Lung (tissue), 12 donors: Measurements from ENCODE around the gene SLC35F2. TPM values are rescaled to one million over a fixed set of nuclear protein-coding genes. Genes with fewer than 3 reads are reported as not detected.

ENCODE experiments used
- ATAC-seq: fragments of 200-7000 bp; cut with Tn5 transposase; one replicate; pipeline ENCODE4 v1.9.1; 2020; ENCODE audit warnings: moderate number of reproducible peaks; ENCODE audit not compliant: insufficient read depth, low FRiP score
- DNase-seq, 3 donors: peaks; one replicate each; pipeline ENCODE4 v3.0.0-alpha.2; 2013 to 2017
- H3K27ac ChIP-seq, 2 donors: one replicate each; pipeline ENCODE4 v1.5.1; 2013; ENCODE audit warnings: mild to moderate bottlenecking in 2 of 2, moderate library complexity in 2 of 2, control low read depth in 1 of 2, inconsistent platforms in 1 of 2, low read depth in 1 of 2, low read length in 1 of 2
- H3K27me3 ChIP-seq, 3 donors: one replicate each; pipeline ENCODE4 v1.5.1; 2013; ENCODE audit warnings: low read length in 2 of 3; ENCODE audit not compliant: control insufficient read depth in 3 of 3, insufficient read depth in 3 of 3
- H3K36me3 ChIP-seq, 4 donors: one replicate each; pipeline ENCODE4 v1.5.1; 2013; ENCODE audit warnings: low read length in 4 of 4, mild to moderate bottlenecking in 1 of 4, moderate library complexity in 1 of 4; ENCODE audit not compliant: control insufficient read depth in 4 of 4, insufficient read depth in 4 of 4
- H3K4me1 ChIP-seq, 5 donors: one replicate each; pipeline ENCODE4 v1.5.1; 2013; ENCODE audit warnings: low read length in 5 of 5, mild to moderate bottlenecking in 2 of 5, moderate library complexity in 1 of 5; ENCODE audit not compliant: control insufficient read depth in 5 of 5, insufficient read depth in 5 of 5
- H3K4me3 ChIP-seq: one replicate; pipeline ENCODE4 v1.5.1; 2013; ENCODE audit warnings: mild to moderate bottlenecking, control low read depth, moderate library complexity
- H3K9ac ChIP-seq, 2 donors: one replicate each; pipeline ENCODE4 v1.5.1; 2013; ENCODE audit warnings: low read length in 2 of 2, control low read depth in 1 of 2; ENCODE audit not compliant: insufficient read depth in 1 of 2
- H3K9me3 ChIP-seq, 4 donors: one replicate each; pipeline ENCODE4 v1.5.1; 2013; ENCODE audit warnings: low read length in 3 of 4, mild to moderate bottlenecking in 1 of 4, moderate library complexity in 1 of 4; ENCODE audit not compliant: control insufficient read depth in 4 of 4, insufficient read depth in 3 of 4
- CTCF ChIP-seq: IDR thresholded peaks from 2 replicates; pipeline ENCODE4 v1.5.1; 2012; ENCODE audit warnings: mild to moderate bottlenecking; ENCODE audit errors: control extremely low read depth, extremely low read depth
- WGBS, 2 donors: extraction: QIAGEN DNeasy Blood & Tissue Kit; methylation state at CpG; one replicate each; pipeline ENCODE4 v1.1.7; 2013; 5-methylcytosine and 5-hydroxymethylcytosine counted together
- polyA plus RNA-seq, 2 donors: library from polyadenylated mRNA; stranded (reverse); fragments of 200-250 nt; gene quantifications; one replicate each; pipeline ENCODE4 v1.2.1, GENCODE V29; 2013
- total RNA-seq, 2 donors: library from RNA; depleted of rRNA in 1 of 2; stranded (reverse); fragments of >200 nt in 1 of 2; gene quantifications; one replicate each; pipeline ENCODE4 v1.2.1, GENCODE V29; 2014 to 2021
- donor health status: control.
- donor health status: control.
- donor health status: Bipolar disorder and iron deficiency.
- donor health status: healthy.
- donor health status: DM: yes; HTN: yes; CAD: no.

Gene SLC35F2
- total and polyA plus RNA-seq, 4 donors, result 5.1 to 15.7 (median 5.8) TPM

- H3K36me3 ChIP-seq, result no peaks in the 10 kb centered on the region
These were observed 59.2 kb downstream of the SLC35F2 start for GRCh38 chr11:107799218-107799859.

DNA sequence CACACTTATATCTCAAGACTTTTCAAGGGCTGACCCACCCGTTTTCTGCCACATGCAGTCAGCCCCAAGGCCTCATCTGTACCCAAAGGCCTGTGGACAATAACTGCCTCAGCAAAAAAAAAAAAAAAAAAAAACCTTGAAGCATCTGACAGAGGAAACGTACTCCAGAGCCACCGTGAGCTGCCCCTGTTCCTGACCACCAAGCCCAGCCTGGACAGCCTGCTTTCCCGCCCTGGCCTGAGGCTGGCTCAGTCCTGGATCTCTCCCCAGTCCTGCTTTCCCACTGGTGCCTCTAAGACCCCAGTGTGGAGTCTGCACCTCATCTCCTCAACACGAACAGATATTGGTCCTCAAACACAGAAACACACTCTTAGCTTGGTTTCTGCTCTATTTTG, 66.5 kb downstream of the SLC35F2 start:
- Histone ChIP-seq H3K27me3 (no peaks in the 10 kb centered on the region), H3K9ac (no peak overlapping the region), H3K4me3 (no peak overlapping the region), H3K4me1 (no peaks in the 10 kb centered on the region), H3K27ac (no peak overlapping the region), H3K36me3 (peaks cover 0 to 2% (median 0%) of the 10 kb centered on the region in 4 donors), H3K9me3 (no peaks in the 10 kb centered on the region)
- no peak for TF ChIP-seq CTCF
- 84 to 86% methylated on average over 5 of the region's 5 CpGs for WGBS, 2 donors
- no peak for DNase-seq
- ATAC-seq, result no peak

More at GRCh38 chr11:107799218-107799859, 59.2 kb downstream of the SLC35F2 start:
- ATAC-seq (peak; percentile 87), DNase-seq (peak; percentile 37 to 70 (median 57))
- no peaks in the 10 kb centered on the region for H3K4me1 ChIP-seq
- TF ChIP-seq CTCF, result peak; percentile 75
- H3K27ac ChIP-seq, result no peak overlapping the region
- no peaks in the 10 kb centered on the region for H3K27me3 ChIP-seq
- no peak overlapping the region for H3K9ac ChIP-seq
- no peaks in the 10 kb centered on the region for H3K9me3 ChIP-seq
- WGBS, 2 donors, result 71 to 78% methylated on average over 12 of the region's 12 CpGs
- H3K4me3 ChIP-seq, result no peak overlapping the region

GRCh38 chr11:107791343-107792048, 67.1 kb downstream of the SLC35F2 start:
- Histone ChIP-seq H3K36me3 (peaks cover 0 to 2% (median 0%) of the 10 kb centered on the region in 4 donors), H3K27ac (no peak overlapping the region), H3K4me1 (no peaks in the 10 kb centered on the region), H3K4me3 (no peak overlapping the region), H3K9me3 (no peaks in the 10 kb centered on the region), H3K27me3 (no peaks in the 10 kb centered on the region), H3K9ac (no peak overlapping the region)
- no peak for DNase-seq
- no peak for ATAC-seq
- 70 to 78% methylated on average over 10 of the region's 10 CpGs for WGBS, 2 donors
- no peak for TF ChIP-seq CTCF
